ENCODE measurements around the gene FAM90A26. TPM values are rescaled to one million over a fixed set of nuclear protein-coding genes. Genes with fewer than 3 reads are reported as not detected.
A peak's percentile ranks its signal among the peaks of the same experiment; 100 is the strongest.
"Not testable (repeated sequence)": the region's sequence is repeated elsewhere in the genome, so short reads cannot be mapped to it uniquely, and the experiment has no call there.

The FAM90A26 gene
- total RNA-seq, 1 experiment from 2014 or later: not detected

DNA sequence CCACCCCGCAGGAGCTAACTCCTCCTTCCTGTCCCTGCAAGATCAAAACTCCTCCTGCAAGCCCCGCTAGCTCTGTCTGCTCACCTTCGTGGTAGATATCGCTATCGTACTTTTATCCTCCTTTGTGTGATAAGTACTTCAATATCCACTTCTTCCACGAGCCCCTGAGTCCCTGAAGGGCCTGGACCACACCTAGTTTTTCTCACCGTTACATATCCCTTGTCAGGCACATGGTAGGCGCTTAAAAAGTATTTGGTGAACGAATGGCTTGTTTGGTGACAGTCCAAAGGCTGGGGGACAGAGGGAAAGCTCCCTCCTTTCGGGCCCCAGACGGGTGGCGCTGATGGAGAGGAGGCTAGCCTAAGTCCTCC, 18.4 kb upstream of the FAM90A26 start:
- H3K36me3 ChIP-seq; H3K4me1 ChIP-seq (replicated peaks); H3K9me3 ChIP-seq (replicated peaks); H3K27me3 ChIP-seq (replicated peaks); DNase-seq (ENCODE audit: low read depth in 1 of 2, low spot score in 2 of 2): not testable (repeated sequence)
- Histone ChIP-seq H3K27ac (0 out of 2 replicates have a peak overlapping the region, but pooled peaks have one; percentile 52), H3K4me3 (peak overlapping the region; percentile 42)

DNA sequence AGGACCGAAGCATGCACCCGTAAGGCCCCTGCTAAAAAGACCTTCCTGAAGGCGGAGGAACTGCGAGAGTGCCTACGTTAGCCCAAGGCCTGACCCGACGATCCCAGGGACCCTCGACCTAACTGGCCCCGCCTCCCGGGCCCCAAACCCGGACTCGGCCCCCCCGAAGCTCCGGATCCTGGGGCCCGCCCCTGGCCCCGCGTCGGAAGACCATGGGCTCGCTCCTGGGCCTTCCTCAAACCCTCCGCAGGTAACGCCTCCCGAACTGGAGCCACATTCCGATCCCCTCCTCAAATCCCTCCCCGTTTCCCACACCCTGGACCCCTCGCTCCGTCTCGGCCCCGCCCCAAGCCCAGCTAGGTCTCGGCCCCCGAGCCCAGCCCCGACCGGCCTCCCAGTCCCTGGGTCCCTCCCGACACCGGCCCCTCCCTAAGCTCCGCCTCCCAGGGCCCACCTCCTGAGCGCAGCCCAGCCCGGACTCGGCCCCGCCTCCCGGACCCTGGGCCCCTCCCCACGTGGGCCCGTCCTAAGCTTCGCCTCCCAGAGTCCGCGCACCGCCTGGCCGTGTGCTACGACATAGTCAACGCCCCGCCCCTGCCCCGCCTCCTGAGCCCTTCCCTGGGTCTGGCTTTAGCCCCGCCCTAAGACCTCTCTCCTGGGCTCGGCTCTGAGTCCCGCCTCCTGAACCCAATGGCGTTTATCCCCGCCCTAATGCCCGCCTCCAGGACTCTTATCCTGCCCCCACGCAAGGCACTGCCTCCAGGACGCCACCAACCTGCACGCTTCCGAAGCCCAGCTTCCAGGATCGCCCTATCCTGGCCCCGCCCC, 17.8 kb upstream of the FAM90A26 start:
- H3K27ac ChIP-seq: peak overlapping the region; percentile 52
- peak overlapping the region; percentile 42 for H3K4me3 ChIP-seq
- not testable (repeated sequence) for H3K36me3 ChIP-seq; H3K4me1 ChIP-seq (replicated peaks); H3K9me3 ChIP-seq (replicated peaks); H3K27me3 ChIP-seq (replicated peaks)
- DNase-seq (ENCODE audit: low read depth in 1 of 2, low spot score in 2 of 2): peak; percentile 96 to 98

DNA sequence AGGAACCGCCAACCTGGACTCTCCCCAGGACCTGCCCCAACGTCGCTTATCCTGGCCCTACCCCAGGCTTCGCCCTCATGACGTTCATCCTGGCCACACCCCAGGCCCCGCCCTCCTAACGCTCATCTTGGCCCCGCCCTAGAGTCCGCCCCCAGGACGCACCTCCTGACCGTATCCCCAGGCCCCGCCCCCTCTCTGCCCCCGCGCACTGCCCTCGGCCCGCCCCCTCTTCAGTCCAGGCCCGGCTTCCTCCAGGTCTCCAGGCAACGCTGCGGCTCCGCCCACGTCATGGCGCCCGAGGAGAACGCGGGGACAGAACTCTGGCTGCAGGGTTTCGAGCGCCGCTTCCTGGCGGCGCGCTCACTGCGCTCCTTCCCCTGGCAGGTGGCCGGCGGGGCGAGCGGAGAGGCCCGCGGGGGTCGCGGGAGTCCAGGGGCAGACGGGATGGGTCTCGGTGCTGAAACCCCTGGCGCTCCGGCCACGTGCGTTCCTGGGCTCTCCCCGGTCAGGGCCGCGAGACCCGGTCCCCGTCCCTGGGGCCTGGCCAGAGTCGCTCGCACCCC, 17.1 kb upstream of the FAM90A26 start:
- not testable (repeated sequence) for H3K9me3 ChIP-seq (replicated peaks); H3K27me3 ChIP-seq (replicated peaks); H3K36me3 ChIP-seq; H3K4me1 ChIP-seq (replicated peaks)
- Histone ChIP-seq H3K27ac (peak overlapping the region; percentile 71), H3K4me3 (peak overlapping the region; percentile 42)
- DNase-seq (ENCODE audit: low read depth in 1 of 2, low spot score in 2 of 2): peak; percentile 96 to 98

DNA sequence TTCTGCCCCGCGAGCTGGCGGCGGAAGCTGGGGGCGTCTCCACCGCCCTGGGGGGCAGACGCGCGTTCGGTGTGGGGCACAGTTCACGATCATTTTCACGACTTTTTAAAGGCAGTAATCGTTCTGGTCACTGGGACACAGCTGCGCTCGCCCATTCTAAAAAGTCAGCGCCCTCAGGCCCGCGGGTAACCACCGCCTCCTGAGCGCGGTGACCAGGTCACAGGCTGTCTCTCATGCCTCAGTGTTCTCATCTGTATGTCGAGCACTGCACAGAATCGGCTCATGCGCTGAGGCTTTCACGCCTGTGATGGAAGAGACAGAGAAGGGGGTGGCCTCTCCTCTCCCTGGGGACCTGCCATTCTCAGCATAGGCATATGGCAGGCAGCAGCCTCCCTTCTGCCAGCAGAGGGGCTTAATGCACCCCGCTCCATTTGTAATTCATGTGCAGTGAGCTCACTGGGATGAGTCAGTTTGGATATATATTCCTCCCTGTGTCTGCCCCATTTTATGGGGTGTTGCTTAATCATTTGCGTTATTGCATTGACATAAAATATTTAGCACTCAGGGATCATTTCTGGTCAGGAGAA, 16.5 kb upstream of the FAM90A26 start:
- H3K27ac ChIP-seq: peak overlapping the region; percentile 71
- peak overlapping the region; percentile 42 for H3K4me3 ChIP-seq
- not testable (repeated sequence) for H3K36me3 ChIP-seq; H3K9me3 ChIP-seq (replicated peaks); H3K4me1 ChIP-seq (replicated peaks); H3K27me3 ChIP-seq (replicated peaks)
- peak in 1 of 2 experiments; percentile 15 for DNase-seq (ENCODE audit: low read depth in 1 of 2, low spot score in 2 of 2)

DNA sequence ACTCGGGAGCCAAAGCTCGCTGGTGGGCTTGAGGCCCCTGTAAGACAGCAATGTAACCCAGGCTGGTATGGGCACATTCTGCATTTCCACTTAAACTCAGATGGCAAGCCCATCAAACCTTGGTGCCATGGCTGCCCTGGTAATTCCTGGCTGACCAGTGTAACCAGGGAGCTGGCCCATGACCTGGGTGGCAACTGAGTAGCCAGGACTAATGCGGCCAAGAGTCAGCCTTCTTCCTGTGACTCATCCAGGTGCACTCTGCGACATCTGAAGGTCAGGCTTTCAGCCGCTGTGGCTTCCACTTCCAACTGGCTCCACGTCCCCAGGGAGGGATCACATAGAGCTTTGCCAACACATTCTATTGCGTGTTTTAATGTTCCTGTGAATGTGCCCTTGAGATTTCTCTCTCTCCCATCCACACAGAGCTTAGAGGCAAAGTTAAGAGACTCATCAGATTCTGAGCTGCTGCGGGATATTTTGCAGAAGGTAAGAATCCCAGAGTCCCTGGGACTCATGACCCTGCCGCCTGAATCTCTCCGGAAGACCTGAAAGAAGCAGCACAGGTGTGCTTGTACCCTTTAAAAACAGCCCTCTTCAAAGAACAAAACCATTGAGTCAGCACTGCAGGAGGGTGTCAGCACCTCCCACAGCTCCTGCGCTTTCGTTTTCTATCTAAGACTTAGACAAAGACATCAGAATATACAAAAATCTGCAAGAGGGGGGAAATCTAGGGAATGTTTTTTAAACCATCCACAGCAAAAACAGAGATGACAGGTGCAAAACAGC, 14.9 kb upstream of the FAM90A26 start:
- H3K36me3 ChIP-seq; H3K4me3 ChIP-seq; H3K4me1 ChIP-seq (replicated peaks); H3K27me3 ChIP-seq (replicated peaks); H3K9me3 ChIP-seq (replicated peaks); DNase-seq (ENCODE audit: low read depth in 1 of 2, low spot score in 2 of 2); H3K27ac ChIP-seq: not testable (repeated sequence)

DNA sequence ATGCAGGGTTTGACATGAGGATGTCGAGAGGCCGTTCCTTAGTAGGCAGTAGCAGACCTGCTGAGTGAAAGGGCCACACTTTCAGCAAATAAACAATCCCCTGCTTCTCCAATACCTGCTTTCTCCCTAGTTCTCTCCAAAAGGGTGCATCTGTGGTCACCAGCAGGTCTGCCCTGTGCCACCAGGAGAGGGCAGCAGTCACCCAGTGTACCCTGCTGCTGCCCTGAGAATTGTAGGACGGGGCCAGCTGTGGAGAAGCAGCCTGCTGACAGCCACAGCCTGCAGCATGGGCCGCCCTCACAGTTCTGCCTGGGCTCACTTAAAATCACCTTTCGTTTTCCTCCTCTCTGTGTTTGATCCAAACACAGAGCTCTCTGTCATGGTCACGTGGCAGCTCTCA, 11.8 kb upstream of the FAM90A26 start:
- not testable (repeated sequence) for H3K27me3 ChIP-seq (replicated peaks); H3K27ac ChIP-seq; H3K36me3 ChIP-seq; DNase-seq (ENCODE audit: low read depth in 1 of 2, low spot score in 2 of 2); H3K4me3 ChIP-seq; H3K4me1 ChIP-seq (replicated peaks); H3K9me3 ChIP-seq (replicated peaks)

DNA sequence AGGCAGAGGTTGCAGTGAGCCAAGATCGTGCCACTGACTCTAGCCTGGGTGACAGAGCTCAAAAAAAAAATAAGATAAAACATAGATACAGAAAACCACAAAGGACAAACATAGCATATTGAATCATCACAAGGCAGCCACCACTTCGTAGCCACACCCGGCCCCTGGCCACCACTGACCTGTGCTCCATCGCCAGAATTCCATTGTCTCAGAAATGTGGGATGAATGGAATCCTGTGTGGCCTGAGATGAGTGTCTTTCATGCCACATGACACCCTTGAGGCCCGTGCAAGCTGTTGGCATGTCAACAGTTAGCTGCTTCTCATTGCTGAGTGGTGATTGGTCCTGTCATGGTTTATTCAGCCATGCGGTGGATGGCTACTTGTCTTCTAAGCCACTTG, 10.2 kb upstream of the FAM90A26 start:
- not testable (repeated sequence) for H3K27me3 ChIP-seq (replicated peaks); H3K36me3 ChIP-seq; H3K4me1 ChIP-seq (replicated peaks); H3K9me3 ChIP-seq (replicated peaks); H3K27ac ChIP-seq; H3K4me3 ChIP-seq; DNase-seq (ENCODE audit: low read depth in 1 of 2, low spot score in 2 of 2)

DNA sequence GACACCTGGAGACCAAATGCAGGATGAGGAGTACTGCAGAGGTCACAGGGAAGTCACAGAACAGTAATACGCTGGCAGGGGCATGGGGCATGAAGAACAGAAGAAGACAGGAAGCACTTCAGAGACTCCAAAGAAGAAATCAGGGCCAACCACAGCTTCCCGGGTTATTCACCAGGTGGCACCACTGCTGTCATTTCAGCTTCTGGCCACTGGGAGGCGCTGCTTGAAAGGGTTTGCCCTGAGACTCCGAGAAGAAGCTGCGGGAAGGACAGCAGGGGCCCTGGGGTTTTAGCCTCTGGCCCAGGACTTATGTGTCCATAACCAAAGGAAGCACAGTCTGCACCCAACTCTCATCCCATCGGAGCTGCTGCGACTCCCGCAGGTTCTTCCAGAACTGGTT, 4.2 kb upstream of the FAM90A26 start:
- H3K4me1 ChIP-seq (replicated peaks); H3K4me3 ChIP-seq; H3K27ac ChIP-seq; H3K9me3 ChIP-seq (replicated peaks); DNase-seq (ENCODE audit: low read depth in 1 of 2, low spot score in 2 of 2); H3K27me3 ChIP-seq (replicated peaks); H3K36me3 ChIP-seq: not testable (repeated sequence)

DNA sequence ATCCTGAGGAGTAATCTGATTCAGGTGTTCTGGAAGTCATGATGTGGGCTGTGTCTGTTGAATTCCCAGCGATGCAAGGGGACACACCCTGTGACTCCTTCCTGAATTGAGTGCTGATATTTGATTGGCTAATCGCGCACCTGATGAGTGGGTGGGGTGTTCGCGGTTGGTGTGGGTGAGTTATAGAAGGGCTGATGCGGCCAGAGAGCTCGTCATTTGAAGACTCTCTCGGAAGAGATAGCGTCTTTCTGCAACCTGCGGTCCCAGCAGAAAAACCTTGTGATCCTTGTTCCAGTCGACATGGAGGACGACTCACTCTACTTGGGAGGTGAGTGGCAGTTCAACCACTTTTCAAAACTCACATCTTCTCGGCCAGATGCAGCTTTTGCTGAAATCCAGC, 40.1 kb downstream of the FAM90A26 start, which contains the start of gene USP17L10:
Gene USP17L10 (plus strand): TSS at position 301 of the 400 bp plus-strand sequence. CDS start 0 bp downstream, at position 301.
- not testable (repeated sequence) for DNase-seq (ENCODE audit: low read depth in 1 of 2, low spot score in 2 of 2); H3K4me3 ChIP-seq; H3K36me3 ChIP-seq; H3K4me1 ChIP-seq (replicated peaks); H3K9me3 ChIP-seq (replicated peaks); H3K27me3 ChIP-seq (replicated peaks); H3K27ac ChIP-seq

DNA sequence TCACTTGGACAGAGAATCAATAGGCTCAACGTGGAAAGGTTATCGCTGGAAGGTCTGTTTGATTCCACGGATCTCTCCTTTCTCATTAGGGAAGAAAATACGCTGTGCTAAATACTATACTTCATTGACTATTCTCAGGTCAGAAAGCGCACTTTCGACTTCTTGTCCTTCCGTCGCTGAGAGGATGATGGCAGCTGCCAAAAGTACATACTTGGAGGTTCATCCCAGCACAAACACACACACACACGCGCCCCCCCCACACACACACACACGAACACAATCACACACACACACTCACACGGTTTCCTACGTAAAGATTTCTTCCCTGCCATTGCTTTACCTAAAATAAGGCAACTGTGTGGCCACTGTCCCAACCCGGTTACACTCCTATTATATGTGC, 44.5 kb downstream of the FAM90A26 start:
- H3K27me3 ChIP-seq (replicated peaks); H3K36me3 ChIP-seq; H3K9me3 ChIP-seq (replicated peaks); H3K27ac ChIP-seq; H3K4me1 ChIP-seq (replicated peaks); H3K4me3 ChIP-seq: not testable (repeated sequence)
- peak in 1 of 2 experiments; percentile 50 for DNase-seq (ENCODE audit: low read depth in 1 of 2, low spot score in 2 of 2)

DNA sequence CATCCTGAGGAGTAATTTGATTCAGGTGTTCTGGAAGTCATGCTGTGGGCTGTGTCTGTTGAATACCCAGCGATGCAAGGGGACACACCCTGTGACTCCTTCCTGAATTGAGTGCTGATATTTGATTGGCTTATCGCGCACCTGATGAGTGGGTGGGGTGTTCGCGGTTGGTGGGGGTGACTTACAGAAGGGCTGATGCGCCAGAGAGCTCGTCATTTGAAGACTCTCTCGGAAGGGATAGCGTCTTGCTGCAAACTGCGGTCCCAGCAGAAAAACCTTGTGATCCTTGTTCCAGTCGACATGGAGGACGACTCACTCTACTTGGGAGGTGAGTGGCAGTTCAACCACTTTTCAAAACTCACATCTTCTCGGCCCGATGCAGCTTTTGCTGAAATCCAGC, 44.9 kb downstream of the FAM90A26 start, which contains the start of gene USP17L11:
Gene USP17L11 (plus strand): TSS at position 301 of the 400 bp plus-strand sequence. CDS start 0 bp downstream, at position 301.
- H3K9me3 ChIP-seq (replicated peaks); H3K36me3 ChIP-seq; H3K4me3 ChIP-seq; H3K27me3 ChIP-seq (replicated peaks); H3K27ac ChIP-seq; DNase-seq (ENCODE audit: low read depth in 1 of 2, low spot score in 2 of 2); H3K4me1 ChIP-seq (replicated peaks): not testable (repeated sequence)

DNA sequence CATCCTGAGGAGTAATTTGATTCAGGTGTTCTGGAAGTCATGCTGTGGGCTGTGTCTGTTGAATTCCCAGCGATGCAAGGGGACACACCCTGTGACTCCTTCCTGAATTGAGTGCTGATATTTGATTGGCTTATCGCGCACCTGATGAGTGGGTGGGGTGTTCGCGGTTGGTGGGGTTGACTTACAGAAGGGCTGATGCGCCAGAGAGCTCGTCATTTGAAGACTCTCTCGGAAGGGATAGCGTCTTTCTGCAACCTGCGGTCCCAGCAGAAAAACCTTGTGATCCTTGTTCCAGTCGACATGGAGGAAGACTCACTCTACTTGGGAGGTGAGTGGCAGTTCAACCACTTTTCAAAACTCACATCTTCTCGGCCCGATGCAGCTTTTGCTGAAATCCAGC, 49.6 kb downstream of the FAM90A26 start, which contains the start of gene USP17L12:
Gene USP17L12 (plus strand): TSS at position 301 of the 400 bp plus-strand sequence. CDS start 0 bp downstream, at position 301.
- H3K27ac ChIP-seq; H3K9me3 ChIP-seq (replicated peaks); H3K27me3 ChIP-seq (replicated peaks); H3K4me1 ChIP-seq (replicated peaks); H3K36me3 ChIP-seq; DNase-seq (ENCODE audit: low read depth in 1 of 2, low spot score in 2 of 2); H3K4me3 ChIP-seq: not testable (repeated sequence)

DNA sequence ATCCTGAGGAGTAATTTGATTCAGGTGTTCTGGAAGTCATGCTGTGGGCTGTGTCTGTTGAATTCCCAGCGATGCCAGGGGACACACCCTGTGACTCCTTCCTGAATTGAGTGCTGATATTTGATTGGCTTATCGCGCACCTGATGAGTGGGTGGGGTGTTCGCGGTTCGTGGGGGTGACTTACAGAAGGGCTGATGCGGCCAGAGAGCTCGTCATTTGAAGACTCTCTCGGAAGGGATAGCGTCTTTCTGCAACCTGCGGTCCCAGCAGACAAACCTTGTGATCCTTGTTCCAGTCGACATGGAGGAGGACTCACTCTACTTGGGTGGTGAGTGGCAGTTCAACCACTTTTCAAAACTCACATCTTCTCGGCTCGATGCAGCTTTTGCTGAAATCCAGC, 54.4 kb downstream of the FAM90A26 start, which contains the start of gene USP17L13:
Gene USP17L13 (plus strand): TSS at position 301 of the 400 bp plus-strand sequence. CDS start 0 bp downstream, at position 301.
- not testable (repeated sequence) for DNase-seq (ENCODE audit: low read depth in 1 of 2, low spot score in 2 of 2); H3K27me3 ChIP-seq (replicated peaks); H3K4me1 ChIP-seq (replicated peaks); H3K9me3 ChIP-seq (replicated peaks); H3K4me3 ChIP-seq; H3K36me3 ChIP-seq; H3K27ac ChIP-seq
